HEK293 (cell line): ENCODE results near the gene NATD1.

ENCODE experiments used
- TRIM28 ChIP-seq: IDR thresholded peaks from 2 replicates; pipeline ENCODE4 v1.6.1; 2011; ENCODE audit warnings: low read length, control low read depth, borderline replicate concordance
- ZBTB21 ChIP-seq: fragments of 450-650 bp; formaldehyde crosslinking; IDR thresholded peaks from 2 replicates; pipeline ENCODE4 v1.5.1; 2017; ENCODE audit warnings: missing biosample characterization, missing genetic modification characterization
- ZNF24 ChIP-seq: fragments of 450-650 bp; formaldehyde crosslinking; IDR thresholded peaks from 2 replicates; pipeline ENCODE4 v1.5.1; 2016; ENCODE audit warnings: missing biosample characterization, missing genetic modification characterization
- ZNF274 ChIP-seq, 2 experiments: fragments of 200-500 bp in 1 of 2; fragments of 450-650 bp in 1 of 2; sonication (Bioruptor generic) in 1 of 2; formaldehyde crosslinking in 1 of 2; IDR thresholded peaks; 2 replicates each; pipeline versions ENCODE4 v1.5.1 to v1.6.1; 2014 to 2016; ENCODE audit warnings: borderline replicate concordance in 1 of 2, inconsistent platforms in 1 of 2, low read length in 1 of 2, missing biosample characterization in 1 of 2, missing genetic modification characterization in 1 of 2
- ZNF529 ChIP-seq: fragments of 450-650 bp; formaldehyde crosslinking; IDR thresholded peaks from 2 replicates; pipeline ENCODE4 v1.5.1; 2017; ENCODE audit warnings: missing genetic modification characterization, missing biosample characterization; ENCODE audit not compliant: insufficient replicate concordance
- TF ChIP-seq, protein P1 (sequence below): fragments of 450-650 bp; formaldehyde crosslinking; IDR thresholded peaks from 2 replicates; pipeline ENCODE4 v1.5.1; 2016; ENCODE audit warnings: missing biosample characterization, missing genetic modification characterization

DNA sequence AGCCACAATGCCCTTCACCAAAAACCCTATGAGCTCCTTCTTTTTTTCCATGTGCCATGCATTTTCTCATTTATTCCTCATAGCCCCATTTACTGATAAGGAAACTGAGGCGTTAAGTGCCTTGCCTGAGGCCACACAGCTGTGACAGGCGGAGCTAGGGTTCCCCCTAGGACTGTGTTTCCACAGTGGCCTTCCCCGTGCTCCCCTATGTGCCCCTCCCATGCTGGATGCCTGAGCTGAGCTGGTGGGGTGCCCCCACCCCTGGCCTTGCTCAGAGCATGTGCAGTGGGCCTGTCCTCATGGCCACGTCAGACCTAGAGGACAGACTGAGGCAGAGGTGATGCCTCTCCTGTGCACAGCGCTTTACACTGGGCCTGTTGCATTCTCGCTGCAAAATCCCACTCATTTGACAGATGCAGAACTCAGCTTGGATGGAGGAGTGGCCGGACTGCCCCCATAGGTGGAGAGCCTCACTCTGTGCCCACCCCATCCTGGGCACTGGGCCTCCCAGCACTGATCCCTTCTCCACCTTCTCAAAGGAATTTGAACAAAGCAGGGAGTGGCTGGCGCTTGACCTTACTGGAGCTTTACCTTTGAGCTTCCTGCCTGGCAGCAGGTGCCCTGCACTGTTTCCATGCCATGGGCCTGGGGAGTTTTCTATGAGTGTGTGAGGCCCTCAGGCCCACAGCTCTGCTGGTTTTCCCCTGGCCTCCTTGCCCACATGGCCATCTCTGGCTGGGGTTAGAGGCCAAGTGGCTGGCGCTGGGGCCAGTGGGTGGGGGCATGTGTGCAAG lies 33.9 kb upstream of the NATD1 start:
- no peak for TF ChIP-seq ZNF274 (IDR thresholded peaks at IDR 0.05; ENCODE audit: low read length)
- no peak for TF ChIP-seq ZNF274 (tag by site-specific recombination; IDR thresholded peaks at IDR 0.05; ENCODE audit: borderline replicate concordance)
- no peak for TF ChIP-seq TRIM28
- TF ChIP-seq, protein P1, sequence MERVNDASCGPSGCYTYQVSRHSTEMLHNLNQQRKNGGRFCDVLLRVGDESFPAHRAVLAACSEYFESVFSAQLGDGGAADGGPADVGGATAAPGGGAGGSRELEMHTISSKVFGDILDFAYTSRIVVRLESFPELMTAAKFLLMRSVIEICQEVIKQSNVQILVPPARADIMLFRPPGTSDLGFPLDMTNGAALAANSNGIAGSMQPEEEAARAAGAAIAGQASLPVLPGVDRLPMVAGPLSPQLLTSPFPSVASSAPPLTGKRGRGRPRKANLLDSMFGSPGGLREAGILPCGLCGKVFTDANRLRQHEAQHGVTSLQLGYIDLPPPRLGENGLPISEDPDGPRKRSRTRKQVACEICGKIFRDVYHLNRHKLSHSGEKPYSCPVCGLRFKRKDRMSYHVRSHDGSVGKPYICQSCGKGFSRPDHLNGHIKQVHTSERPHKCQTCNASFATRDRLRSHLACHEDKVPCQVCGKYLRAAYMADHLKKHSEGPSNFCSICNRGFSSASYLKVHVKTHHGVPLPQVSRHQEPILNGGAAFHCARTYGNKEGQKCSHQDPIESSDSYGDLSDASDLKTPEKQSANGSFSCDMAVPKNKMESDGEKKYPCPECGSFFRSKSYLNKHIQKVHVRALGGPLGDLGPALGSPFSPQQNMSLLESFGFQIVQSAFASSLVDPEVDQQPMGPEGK: no peak
- no peak for TF ChIP-seq ZNF529 (tag by site-specific recombination)
- TF ChIP-seq ZNF24 (tag by site-specific recombination): no peak
- TF ChIP-seq ZBTB21 (tag by site-specific recombination): no peak
